GM12878 (cell line): ENCODE measurements around the gene SLC5A6.

Experiments used
- CTCF ChIP-seq, 3 experiments: IDR thresholded peaks in 2 of 3; conservative IDR thresholded peaks in 1 of 3; 2 replicates each; pipeline ENCODE4 v1.5.1; 2011; ENCODE audit warnings: low read depth in 3 of 3, low read length in 3 of 3, mild to moderate bottlenecking in 3 of 3, control low read depth in 2 of 3, moderate library complexity in 2 of 3, inconsistent platforms in 1 of 3, mixed read lengths in 1 of 3; ENCODE audit not compliant: control insufficient read depth in 2 of 3, insufficient read depth in 1 of 3; ENCODE audit errors: extremely low read depth in 1 of 3
- IKZF2 ChIP-seq, 2 experiments: fragments of 450-650 bp; IDR thresholded peaks; 2 replicates each; pipeline ENCODE4 v1.6.1; 2017; ENCODE audit warnings: mild to moderate bottlenecking in 2 of 2, moderate library complexity in 2 of 2
- LARP7 ChIP-seq: fragments of 450-650 bp; IDR thresholded peaks from 2 replicates; pipeline ENCODE4 v1.6.1; 2017; ENCODE audit warnings: mild to moderate bottlenecking
- MYC ChIP-seq: IDR thresholded peaks from 2 replicates; pipeline ENCODE4 v1.6.1; 2011; ENCODE audit warnings: mild to moderate bottlenecking, low read length, moderate library complexity, inconsistent platforms; ENCODE audit not compliant: insufficient read depth, insufficient replicate concordance, insufficient read length, severe bottlenecking
- NFIC ChIP-seq: IDR thresholded peaks from 2 replicates; pipeline ENCODE4 v1.6.1; 2012; ENCODE audit warnings: low read depth, mild to moderate bottlenecking, inconsistent platforms, low read length, moderate library complexity
- POU2F2 ChIP-seq: IDR thresholded peaks from 3 replicates; pipeline ENCODE4 v1.6.1; 2011; ENCODE audit warnings: low read depth, mild to moderate bottlenecking, low read length, borderline replicate concordance
- RAD21 ChIP-seq: IDR thresholded peaks from 2 replicates; pipeline ENCODE4 v1.6.1; 2011; ENCODE audit warnings: mild to moderate bottlenecking, low read depth, low read length, moderate library complexity; ENCODE audit not compliant: insufficient read depth
- RCOR1 ChIP-seq: conservative IDR thresholded peaks from 2 replicates; pipeline ENCODE4 v1.6.1; 2012; ENCODE audit warnings: low read depth, low read length, improper control_type of control experiment
- TCF7 ChIP-seq: IDR thresholded peaks from 2 replicates; pipeline ENCODE4 v1.6.1; 2014; ENCODE audit warnings: antibody characterized with exemption, borderline replicate concordance
- USF2 ChIP-seq: IDR thresholded peaks from 2 replicates; pipeline ENCODE4 v1.6.1; 2011; ENCODE audit warnings: low read depth, low read length, improper control_type of control experiment, borderline replicate concordance
- TF ChIP-seq, protein P1 (sequence below): fragments of 450-650 bp; IDR thresholded peaks from 2 replicates; pipeline ENCODE4 v1.6.1; 2017; ENCODE audit warnings: mild to moderate bottlenecking

- TF ChIP-seq CTCF (IDR thresholded peaks at IDR 0.05 in 2 of 3, conservative IDR thresholded peaks at IDR 0.05 in 1 of 3; ENCODE audit: control insufficient read depth in 2 of 3, extremely low read depth in 1 of 3, insufficient read depth in 1 of 3, low read depth in 3 of 3, low read length in 3 of 3) (no peak), RAD21 (no peak), RCOR1 (no peak), POU2F2 (no peak), MYC (no peak), USF2 (no peak), NFIC (no peak), TCF7 (no peak), LARP7 (no peak), IKZF2 (IDR thresholded peaks at IDR 0.05) (no peak)
- TF ChIP-seq, protein P1, sequence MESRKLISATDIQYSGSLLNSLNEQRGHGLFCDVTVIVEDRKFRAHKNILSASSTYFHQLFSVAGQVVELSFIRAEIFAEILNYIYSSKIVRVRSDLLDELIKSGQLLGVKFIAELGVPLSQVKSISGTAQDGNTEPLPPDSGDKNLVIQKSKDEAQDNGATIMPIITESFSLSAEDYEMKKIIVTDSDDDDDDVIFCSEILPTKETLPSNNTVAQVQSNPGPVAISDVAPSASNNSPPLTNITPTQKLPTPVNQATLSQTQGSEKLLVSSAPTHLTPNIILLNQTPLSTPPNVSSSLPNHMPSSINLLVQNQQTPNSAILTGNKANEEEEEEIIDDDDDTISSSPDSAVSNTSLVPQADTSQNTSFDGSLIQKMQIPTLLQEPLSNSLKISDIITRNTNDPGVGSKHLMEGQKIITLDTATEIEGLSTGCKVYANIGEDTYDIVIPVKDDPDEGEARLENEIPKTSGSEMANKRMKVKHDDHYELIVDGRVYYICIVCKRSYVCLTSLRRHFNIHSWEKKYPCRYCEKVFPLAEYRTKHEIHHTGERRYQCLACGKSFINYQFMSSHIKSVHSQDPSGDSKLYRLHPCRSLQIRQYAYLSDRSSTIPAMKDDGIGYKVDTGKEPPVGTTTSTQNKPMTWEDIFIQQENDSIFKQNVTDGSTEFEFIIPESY: no peak
Measured at GRCh38 chr2:27218614-27219013, 6.5 kb upstream of the SLC5A6 start.
